Hepatic stellate cell (primary cell): ENCODE data around the gene C1orf74.
A peak's percentile ranks its signal among the peaks of the same experiment; 100 is the strongest.

Experiments used
- DNase-seq: peaks from one replicate; pipeline ENCODE4 v3.0.0; 2011; ENCODE audit warnings: low spot score

C1orf74 gene

DNA sequence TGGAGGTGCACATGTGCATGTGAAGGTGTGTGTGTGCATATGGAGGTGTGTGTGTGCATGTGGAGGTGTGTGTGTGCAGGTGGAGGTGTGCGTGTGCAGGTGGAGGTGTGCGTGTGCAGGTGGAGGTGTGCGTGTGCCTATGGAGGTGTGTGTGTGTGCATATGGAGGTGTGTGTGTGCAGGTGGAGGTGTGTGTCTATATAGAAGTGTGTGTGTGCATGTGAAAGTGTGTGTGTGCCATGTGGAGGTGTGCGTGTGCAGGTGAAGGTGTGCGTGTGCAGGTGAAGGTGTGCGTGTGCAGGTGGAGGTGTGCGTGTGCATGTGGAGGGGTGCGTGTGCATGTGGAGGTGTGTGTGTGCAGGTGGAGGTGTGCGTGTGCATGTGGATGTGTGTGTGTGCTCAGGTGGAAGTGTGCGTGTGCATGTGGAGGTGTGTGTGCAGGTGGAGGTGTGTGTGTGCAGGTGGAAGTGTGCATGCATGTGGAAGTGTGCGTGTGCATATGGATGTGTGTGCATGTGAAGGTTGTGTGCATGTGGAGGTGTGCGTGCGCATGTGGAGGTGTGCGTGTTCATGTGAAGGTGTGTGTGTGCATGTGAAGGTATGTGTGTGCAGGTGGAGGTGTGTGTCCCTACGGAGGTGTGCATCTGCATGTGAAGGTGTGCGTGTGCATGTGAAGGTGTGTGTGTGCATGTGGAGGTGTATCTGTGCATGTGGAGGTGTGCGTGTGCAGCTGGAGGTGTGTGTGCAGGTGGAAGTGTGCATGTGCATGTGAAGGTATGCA lies 13.5 kb downstream of the C1orf74 start:
- no peak for DNase-seq

GRCh38 chr1:209769971-209770370 lies 14.4 kb downstream of the C1orf74 start:
- peak; percentile 68 for DNase-seq

DNA sequence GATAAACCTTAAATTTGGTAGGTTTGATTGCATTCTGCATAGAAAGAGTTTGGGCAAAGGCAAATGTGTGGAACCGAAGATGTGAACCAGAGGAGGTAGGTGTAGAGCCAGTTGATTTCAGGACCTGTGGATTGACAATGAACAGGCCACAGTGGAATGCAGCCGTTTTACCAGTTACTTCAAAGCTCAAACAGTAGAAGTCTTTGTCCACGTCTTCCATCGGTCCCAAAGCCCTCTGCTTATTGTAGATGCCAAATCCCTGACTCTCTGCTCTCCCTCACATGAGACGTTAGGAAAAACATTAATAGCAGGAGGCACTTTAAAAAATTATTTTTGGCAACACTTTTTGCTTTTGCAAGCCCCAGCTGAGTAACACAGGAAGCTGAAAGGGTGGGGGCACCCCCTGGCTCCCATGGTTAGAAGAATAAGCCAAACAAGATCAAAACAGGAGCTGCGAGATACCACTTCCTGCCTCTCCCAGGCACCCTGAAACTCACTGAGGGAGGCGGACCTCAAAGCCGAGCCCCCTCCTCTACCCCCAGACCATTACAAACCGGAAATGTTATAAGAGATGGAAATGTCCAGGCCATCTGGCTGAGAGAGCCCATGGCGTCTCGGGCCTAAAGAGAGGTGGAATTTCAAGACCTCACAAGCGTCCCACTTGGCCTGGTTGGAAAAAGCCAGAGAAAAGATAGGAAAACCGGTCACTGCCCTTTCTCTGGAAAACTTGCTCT lies 15.0 kb downstream of the C1orf74 start:
- peak; percentile 90 for DNase-seq

DNA sequence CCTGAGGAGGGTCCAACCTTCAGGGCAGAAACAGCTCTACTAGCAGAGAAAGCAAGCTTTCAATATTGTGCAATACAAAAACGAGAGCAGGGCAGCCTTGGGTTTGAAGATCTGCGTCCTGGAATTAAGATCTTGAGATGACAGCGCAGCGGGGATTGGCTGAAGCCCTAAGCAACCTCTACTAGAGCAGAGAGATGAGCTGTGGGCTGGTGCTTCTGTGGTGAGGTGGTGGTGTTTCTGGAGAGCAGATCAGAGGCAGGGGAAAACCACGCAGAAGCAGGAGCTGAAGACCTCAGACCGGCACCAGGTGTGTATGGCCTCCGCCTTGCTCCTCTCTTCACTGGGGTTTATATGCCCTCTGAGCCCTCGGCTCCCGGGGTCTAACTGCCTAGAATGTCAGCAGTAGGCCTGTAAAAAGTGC lies 16.0 kb downstream of the C1orf74 start:
- no peak for DNase-seq

DNA sequence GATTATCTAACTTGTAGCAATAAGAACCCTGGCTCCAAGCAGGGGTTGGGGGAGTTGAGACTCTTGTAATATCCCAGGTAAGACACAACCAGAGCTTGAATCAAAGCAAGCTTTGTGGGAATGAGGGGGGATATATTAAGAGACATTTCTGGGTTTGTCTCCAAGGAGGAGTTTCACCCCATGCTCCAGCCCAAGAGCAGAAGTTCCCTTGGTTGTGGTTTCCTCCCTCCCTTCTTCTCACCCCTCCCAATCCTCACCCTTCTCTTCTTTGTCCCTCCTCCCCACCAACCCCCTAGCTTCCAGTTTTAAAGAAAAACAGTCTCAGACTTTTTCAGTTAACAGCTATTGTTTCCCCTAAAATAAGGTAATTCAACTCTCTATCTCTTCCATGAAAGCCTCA lies 16.7 kb downstream of the C1orf74 start:
- DNase-seq, result no peak

DNA sequence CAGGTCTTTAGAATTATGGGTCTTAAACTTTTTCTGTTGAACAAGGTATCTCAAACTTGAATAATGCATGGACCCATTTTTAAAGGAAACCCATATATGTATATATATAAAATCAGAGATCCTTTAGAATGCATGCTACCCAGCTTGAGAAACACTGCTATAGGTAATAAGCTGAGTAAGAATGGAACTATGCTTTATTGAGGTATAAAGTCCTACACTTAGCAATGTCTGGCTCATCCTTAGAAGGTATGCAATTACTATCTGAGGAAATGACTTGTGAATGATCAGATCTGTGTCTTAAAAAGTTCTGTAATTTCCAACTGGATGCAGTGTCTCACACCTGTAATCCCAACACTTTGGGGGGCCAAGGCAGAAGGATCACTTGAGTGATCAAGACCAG lies 17.3 kb downstream of the C1orf74 start:
- no peak for DNase-seq

GRCh38 chr1:209766051-209766450 lies 18.3 kb downstream of the C1orf74 start:
- no peak for DNase-seq

GRCh38 chr1:209761011-209761635 lies 23.2 kb downstream of the C1orf74 start:
- DNase-seq, result no peak

DNA sequence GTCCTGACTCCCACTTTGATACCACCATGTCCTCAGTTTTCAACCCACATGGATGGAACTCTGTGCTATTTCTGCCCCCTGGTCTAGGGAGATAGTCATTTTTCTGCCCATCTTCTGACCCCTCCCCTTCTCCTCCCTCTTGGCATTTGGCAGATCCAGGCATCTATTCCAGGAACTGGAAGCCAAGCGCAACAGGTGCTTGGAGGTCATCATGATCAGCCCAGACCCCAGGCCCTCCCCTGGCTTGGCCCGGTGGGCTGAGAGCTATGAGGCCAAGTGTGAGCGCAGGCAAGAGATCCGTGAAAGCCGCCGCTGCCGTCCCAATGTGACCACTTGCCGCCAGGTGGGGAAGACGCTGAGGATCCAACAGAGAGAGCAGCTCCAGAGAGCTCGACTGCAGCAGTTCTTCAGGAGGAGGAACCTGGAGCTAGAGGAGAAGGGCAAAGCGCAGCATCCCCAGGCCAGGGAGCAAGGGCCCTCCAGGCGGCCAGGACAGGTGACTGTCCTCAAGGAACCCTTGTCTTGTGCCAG lies 24.5 kb downstream of the C1orf74 start:
- DNase-seq, result no peak

GRCh38 chr1:209758400-209758799 lies 26.0 kb downstream of the C1orf74 start:
- no peak for DNase-seq

GRCh38 chr1:209756615-209757445 lies 27.5 kb downstream of the C1orf74 start:
- DNase-seq, result no peak

DNA sequence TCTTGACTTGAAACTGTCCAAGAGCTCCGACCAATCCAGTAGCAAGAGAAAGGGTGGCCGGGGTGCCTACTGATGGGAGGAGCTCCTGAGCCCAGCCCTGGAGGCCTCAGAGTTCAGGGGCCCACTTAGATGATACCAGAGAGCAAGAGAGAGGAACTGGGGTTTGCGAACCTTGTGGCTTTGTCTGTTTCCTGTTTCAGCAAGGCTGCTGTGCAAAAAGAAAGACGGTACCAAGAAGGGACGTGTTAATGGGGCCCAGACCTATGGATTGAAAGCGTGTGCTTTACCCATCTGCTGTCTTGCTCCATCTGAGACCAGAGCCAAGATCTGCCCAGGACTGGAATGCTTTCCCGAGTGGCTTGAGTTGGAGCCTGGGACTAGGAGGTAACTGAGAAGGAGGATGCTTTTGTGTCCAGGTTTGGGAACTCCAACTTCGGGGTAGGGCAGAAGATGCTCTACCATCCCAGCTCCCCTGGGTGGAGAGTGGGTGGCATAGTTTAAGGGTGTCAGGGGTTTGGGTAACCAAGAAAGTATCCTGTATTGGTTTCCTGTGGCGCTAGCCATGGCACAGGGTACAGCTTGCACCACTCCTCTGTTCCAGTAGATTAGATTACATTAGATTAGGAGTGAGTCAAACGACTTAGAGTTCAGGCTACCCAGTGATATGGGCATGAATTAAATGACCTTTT lies 28.3 kb downstream of the C1orf74 start, which contains the start of gene TRAF3IP3:
TSS of gene TRAF3IP3 (plus strand) at position 128 of the 689 bp plus-strand sequence. CDS start 3,987 bp downstream, outside the sequence.
- no peak for DNase-seq

DNA sequence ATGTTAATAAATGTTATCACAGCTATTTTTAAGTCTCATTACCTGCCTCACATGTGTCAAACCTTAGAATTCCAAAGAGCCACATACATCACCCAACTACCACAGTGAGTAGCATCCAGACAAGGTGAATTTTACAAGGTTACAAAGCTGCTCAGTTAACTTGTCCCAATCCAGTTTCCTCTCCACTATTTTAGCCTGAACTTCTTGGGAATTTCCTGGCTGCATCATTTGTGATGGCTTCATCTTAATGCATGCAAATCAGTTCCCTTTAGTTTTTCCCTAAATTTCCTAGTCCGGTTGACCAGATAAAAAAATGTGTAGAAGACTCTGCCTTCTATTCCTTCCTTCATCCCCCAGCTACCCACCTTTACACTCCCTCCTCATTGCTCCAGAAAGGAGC lies 29.1 kb downstream of the C1orf74 start:
- no peak for DNase-seq

GRCh38 chr1:209752890-209753289 lies 31.5 kb downstream of the C1orf74 start:
- no peak for DNase-seq

DNA sequence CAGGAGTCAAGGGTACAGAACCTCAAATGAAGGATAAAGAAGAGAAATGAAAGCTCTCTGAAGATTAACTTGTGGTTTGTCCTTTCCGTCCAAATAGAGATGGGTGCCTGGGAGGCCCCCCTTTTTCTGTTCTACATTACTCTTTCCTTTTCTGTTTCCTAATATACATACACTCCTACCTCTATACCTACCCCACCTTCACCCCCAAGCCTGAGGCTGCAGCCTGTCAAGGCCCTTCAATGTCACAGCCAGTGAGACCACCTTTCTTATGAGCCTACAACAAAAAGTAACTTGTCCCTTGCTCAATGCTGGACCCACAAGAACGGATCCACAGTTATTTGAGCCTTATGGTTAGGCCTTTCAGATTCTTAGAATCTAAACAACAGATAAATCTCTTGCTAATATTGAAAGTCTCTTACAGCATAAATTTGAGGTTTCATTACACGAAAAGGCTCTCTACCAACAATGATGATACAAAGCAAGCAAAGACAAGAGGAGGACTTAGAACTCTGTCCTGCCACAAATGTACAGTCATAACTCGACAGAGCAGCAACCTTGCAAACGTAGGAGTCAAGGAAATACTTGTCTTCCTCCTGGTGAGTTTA lies 32.6 kb downstream of the C1orf74 start:
- no peak for DNase-seq

DNA sequence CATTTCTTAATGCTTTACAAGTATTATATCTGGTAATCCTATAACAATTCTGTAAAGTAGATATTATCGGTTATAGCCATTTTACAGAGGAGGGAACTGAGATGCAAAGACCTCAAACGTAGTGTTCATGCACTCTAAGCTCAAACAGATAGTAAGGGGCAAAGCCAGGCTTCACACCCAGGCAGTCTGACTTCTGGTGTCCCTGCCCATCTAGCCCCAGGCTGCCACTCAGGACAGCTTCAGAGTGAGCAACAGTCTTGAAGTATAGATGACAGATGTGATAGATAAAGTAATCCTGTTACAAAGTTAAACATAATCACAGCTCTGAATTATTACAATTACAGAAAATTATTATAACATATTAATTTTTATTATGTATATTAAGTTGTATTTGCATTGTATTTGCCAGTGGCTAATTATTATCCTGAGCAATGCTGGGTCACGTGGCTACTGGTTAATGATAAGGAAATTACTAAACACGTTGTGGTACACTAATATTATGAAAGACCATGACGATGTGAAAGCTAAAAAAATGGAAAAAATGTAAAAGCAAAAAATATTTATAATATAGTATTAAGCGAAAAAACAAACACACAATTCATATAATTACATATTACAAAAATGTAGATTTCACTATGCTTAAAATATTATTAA lies 34.6 kb downstream of the C1orf74 start:
- no peak for DNase-seq

DNA sequence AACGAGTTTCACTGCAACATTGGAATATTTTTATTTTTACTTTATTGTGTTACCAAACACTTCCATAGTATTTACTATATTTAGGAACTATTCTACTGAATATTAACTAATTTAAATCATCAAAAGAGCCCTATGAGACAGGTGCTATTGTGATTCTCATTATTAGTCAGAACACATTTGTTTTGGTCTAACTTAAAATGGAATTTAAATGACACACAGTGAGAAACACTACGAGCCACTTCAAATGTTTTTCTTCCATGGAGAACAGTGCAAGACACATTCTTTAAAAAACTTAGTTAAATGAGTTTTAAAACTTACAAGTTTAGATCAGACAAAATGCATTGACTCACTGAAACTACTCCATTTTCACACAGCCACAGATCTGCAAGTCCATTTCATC lies 35.2 kb downstream of the C1orf74 start:
- no peak for DNase-seq

GRCh38 chr1:209748620-209749019 lies 35.7 kb downstream of the C1orf74 start:
- DNase-seq, result no peak

GRCh38 chr1:209747580-209748262 lies 36.6 kb downstream of the C1orf74 start:
- DNase-seq, result peak; percentile 76
